ENCODE measurements around the gene ZCCHC24. TPM values are rescaled to one million over a fixed set of nuclear protein-coding genes. Genes with fewer than 3 reads are reported as not detected.
"Not testable (repeated sequence)": the region's sequence is repeated elsewhere in the genome, so short reads cannot be mapped to it uniquely, and the experiment has no call there.

Gene ZCCHC24
- total RNA-seq, 4 donors from 2014 or later: 15.6 to 41.1 (median 22.5) TPM

GRCh38 chr10:79448732-79449049, 3.3 kb upstream of the ZCCHC24 start:
- in situ Hi-C loops (cut with MboI; ENCODE audit: low pct_ligation_motif_present in 1 of 4, low pct_unique_long_range_greater_than_20kb in 1 of 4, low sequenced_read_pairs in 3 of 4) (no loop called here), intact Hi-C loops (cut with DNase I; ENCODE audit: low total_unique reads) (no loop called here)
- WGBS, 2 donors (ENCODE audit: low coverage in 1 of 2): 82% methylated on average over 2 of the region's 2 CpGs; no CpG with 5 or more reads in 1 of the 2 donors
- TF ChIP-seq POLR2AphosphoS5 (IDR thresholded peaks at IDR 0.05) (no peak), POLR2A (IDR thresholded peaks at IDR 0.05) (no peak), EP300 (IDR thresholded peaks at IDR 0.05; ENCODE audit: low read depth) (no peak)
- TF ChIP-seq, protein P1, sequence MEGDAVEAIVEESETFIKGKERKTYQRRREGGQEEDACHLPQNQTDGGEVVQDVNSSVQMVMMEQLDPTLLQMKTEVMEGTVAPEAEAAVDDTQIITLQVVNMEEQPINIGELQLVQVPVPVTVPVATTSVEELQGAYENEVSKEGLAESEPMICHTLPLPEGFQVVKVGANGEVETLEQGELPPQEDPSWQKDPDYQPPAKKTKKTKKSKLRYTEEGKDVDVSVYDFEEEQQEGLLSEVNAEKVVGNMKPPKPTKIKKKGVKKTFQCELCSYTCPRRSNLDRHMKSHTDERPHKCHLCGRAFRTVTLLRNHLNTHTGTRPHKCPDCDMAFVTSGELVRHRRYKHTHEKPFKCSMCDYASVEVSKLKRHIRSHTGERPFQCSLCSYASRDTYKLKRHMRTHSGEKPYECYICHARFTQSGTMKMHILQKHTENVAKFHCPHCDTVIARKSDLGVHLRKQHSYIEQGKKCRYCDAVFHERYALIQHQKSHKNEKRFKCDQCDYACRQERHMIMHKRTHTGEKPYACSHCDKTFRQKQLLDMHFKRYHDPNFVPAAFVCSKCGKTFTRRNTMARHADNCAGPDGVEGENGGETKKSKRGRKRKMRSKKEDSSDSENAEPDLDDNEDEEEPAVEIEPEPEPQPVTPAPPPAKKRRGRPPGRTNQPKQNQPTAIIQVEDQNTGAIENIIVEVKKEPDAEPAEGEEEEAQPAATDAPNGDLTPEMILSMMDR (IDR thresholded peaks at IDR 0.05): no peak
- no peaks in the 10 kb centered on the region for H3K36me3 ChIP-seq
- no peaks in the 10 kb centered on the region for H3K27me3 ChIP-seq
- H3K4me1 ChIP-seq: peaks cover 0 to 27% (median 24%) of the 10 kb centered on the region in 4 donors
- no peak overlapping the region for H3K27ac ChIP-seq
- DNase-seq: no peak
- H3K4me3 ChIP-seq: no peak overlapping the region
- H3K9me3 ChIP-seq: no peaks in the 10 kb centered on the region

GRCh38 chr10:79447911-79448731, 2.7 kb upstream of the ZCCHC24 start:
- Histone ChIP-seq H3K36me3 (no peaks in the 10 kb centered on the region), H3K4me1 (peaks cover 0 to 33% (median 27%) of the 10 kb centered on the region in 4 donors), H3K27ac (no peak overlapping the region), H3K9me3 (no peaks in the 10 kb centered on the region), H3K27me3 (no peaks in the 10 kb centered on the region), H3K4me3 (no peak overlapping the region)
- no peak for DNase-seq
- TF ChIP-seq EP300 (IDR thresholded peaks at IDR 0.05; ENCODE audit: low read depth) (no peak), POLR2A (IDR thresholded peaks at IDR 0.05) (no peak), POLR2AphosphoS5 (IDR thresholded peaks at IDR 0.05) (no peak)
- TF ChIP-seq, protein P1 (IDR thresholded peaks at IDR 0.05): no peak
- in situ Hi-C loops (cut with MboI; ENCODE audit: low pct_ligation_motif_present in 1 of 4, low pct_unique_long_range_greater_than_20kb in 1 of 4, low sequenced_read_pairs in 3 of 4) (no loop called here), intact Hi-C loops (cut with DNase I; ENCODE audit: low total_unique reads) (no loop called here)
- 85% methylated on average over 5 of the region's 5 CpGs; no CpG with 5 or more reads in 1 of the 2 donors for WGBS, 2 donors (ENCODE audit: low coverage in 1 of 2)

DNA sequence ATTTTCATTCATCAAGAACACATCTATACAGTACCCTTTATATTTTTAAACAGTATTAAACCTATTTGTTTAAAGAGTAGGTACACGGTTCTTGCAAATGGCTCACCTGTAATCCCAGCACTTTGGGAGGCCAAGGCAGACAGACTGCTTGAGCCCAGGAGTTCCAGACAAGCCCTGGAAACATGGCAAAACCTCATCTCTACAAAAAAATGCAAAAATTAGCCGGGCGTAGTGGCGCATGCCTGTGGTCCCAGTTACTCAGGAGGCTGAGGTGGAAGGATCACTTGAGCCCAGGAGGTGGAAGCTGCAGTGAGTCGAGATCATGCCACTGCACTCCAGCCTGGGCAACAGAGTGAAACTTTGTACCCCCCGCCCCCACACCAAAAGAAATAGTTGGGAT, 1.8 kb upstream of the ZCCHC24 start:
- H3K36me3 ChIP-seq; H3K4me3 ChIP-seq; H3K27me3 ChIP-seq; H3K9me3 ChIP-seq; intact Hi-C loops (cut with DNase I; ENCODE audit: low total_unique reads); DNase-seq; in situ Hi-C loops (cut with MboI; ENCODE audit: low pct_ligation_motif_present in 1 of 4, low pct_unique_long_range_greater_than_20kb in 1 of 4, low sequenced_read_pairs in 3 of 4): not testable (repeated sequence)
- H3K4me1 ChIP-seq: peaks cover 3 to 36% (median 28%) of the 10 kb centered on the region in 4 donors
- peak overlapping the region in 3 of 4 donors; percentile 94 to 97 (median 95) for H3K27ac ChIP-seq
- WGBS, 2 donors (ENCODE audit: low coverage in 1 of 2): 63 to 91% methylated on average over 3 to 6 of the region's 6 CpGs

DNA sequence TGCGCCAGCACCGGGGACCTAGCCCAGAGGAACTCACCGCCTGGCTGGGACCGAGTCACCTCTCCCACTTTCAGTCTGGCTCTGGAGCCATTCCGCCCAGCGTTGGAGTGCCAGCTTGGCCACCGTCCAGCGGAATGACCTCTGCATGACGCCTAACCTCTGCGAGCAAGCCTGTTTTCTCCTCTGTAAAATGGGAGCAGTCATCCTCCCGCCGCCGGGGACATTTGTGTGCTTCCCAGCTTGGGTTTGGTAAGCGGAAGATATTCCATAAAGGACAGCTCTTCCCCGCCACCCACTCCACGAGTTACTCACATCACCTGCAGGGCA, 1.3 kb upstream of the ZCCHC24 start:
- peak overlapping the region; percentile 7 to 80 (median 71) for H3K4me3 ChIP-seq
- intact Hi-C loops (cut with DNase I; ENCODE audit: low total_unique reads): no loop called here

More for the DNA sequence above, 1.3 kb upstream of the ZCCHC24 start:
- 47 to 48% methylated on average over 2 to 16 of the region's 16 CpGs for whole genome bisulfite sequencing, 2 donors (ENCODE audit: low coverage in 1 of 2)
- peak; percentile 58 for DNase-seq
- in situ Hi-C loops (cut with MboI; ENCODE audit: low pct_ligation_motif_present in 1 of 4, low pct_unique_long_range_greater_than_20kb in 1 of 4, low sequenced_read_pairs in 3 of 4): no loop called here
- no peaks in the 10 kb centered on the region for H3K36me3 ChIP-seq
- peak overlapping the region; percentile 86 to 97 (median 94) for H3K27ac ChIP-seq
- no peaks in the 10 kb centered on the region for H3K27me3 ChIP-seq
- H3K4me1 ChIP-seq: peaks cover 4 to 42% (median 31%) of the 10 kb centered on the region in 4 donors
- no peaks in the 10 kb centered on the region for H3K9me3 ChIP-seq
- no peak for TF ChIP-seq EP300 (IDR thresholded peaks at IDR 0.05; ENCODE audit: low read depth)
- TF ChIP-seq, protein P1 (IDR thresholded peaks at IDR 0.05): no peak
- TF ChIP-seq POLR2A (IDR thresholded peaks at IDR 0.05): no peak
- TF ChIP-seq POLR2AphosphoS5 (IDR thresholded peaks at IDR 0.05): no peak
